ENCODE measurements around the gene KCNK3. TPM values are rescaled to one million over a fixed set of nuclear protein-coding genes. Genes with fewer than 3 reads are reported as not detected.
"Not testable (repeated sequence)": the region's sequence is repeated elsewhere in the genome, so short reads cannot be mapped to it uniquely, and the experiment has no call there.

KCNK3 gene
- total RNA-seq, 1 donor from 2014 or later = 6.6 TPM

GRCh38 chr2:26657265-26657664, 35.3 kb upstream of the KCNK3 start:
- no peak for DNase-seq (ENCODE audit: low spot score in 2 of 2, unreplicated experiment in 2 of 2)
- Mint-ChIP-seq H3K27me3 (ENCODE audit: low read depth) (peaks cover 1% of the 10 kb centered on the region), H3K4me3 (no peak overlapping the region), H3K9me3 (peaks cover 28% of the 10 kb centered on the region), H3K4me1 (peaks cover 23% of the 10 kb centered on the region), H3K36me3 (peaks cover 2% of the 10 kb centered on the region), H3K27ac (no peak overlapping the region)
- TF ChIP-seq, protein P1, sequence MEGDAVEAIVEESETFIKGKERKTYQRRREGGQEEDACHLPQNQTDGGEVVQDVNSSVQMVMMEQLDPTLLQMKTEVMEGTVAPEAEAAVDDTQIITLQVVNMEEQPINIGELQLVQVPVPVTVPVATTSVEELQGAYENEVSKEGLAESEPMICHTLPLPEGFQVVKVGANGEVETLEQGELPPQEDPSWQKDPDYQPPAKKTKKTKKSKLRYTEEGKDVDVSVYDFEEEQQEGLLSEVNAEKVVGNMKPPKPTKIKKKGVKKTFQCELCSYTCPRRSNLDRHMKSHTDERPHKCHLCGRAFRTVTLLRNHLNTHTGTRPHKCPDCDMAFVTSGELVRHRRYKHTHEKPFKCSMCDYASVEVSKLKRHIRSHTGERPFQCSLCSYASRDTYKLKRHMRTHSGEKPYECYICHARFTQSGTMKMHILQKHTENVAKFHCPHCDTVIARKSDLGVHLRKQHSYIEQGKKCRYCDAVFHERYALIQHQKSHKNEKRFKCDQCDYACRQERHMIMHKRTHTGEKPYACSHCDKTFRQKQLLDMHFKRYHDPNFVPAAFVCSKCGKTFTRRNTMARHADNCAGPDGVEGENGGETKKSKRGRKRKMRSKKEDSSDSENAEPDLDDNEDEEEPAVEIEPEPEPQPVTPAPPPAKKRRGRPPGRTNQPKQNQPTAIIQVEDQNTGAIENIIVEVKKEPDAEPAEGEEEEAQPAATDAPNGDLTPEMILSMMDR (IDR thresholded peaks at IDR 0.05; ENCODE audit: unreplicated experiment) = no peak

DNA sequence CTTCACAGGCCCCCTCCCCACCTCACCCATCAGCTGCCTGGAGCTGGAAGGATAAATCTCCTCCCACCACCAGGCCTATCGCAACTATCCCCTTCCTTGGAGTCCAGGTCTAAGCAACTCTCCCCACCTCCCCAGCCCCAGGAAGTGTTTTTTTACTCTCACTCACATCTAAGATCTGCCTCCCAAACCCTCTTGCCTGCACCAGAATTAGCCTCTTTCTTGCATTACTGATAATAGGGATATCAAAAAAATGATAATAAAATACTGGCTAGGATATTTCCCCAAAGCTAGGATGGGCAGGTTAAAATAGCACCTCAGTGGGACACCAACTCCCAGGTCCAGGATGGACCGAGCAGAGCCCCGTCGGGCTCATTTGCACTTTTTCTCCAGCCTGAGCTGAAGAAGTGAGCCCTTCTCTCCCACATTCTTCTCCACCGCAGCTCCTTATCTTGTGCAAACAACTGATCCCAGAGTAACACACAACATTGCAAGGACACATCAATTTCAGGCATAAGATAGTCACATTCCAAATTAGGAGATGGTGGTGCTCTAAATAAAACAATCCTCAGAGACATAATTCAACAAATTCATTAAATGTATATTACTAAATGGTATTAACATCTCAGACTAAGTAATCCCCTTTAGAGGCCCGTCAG, 33.7 kb upstream of the KCNK3 start:
- TF ChIP-seq, protein P1 (IDR thresholded peaks at IDR 0.05; ENCODE audit: unreplicated experiment) = no peak
- Mint-ChIP-seq H3K27me3 (ENCODE audit: low read depth) (peaks cover 1% of the 10 kb centered on the region), H3K9me3 (peaks cover 33% of the 10 kb centered on the region), H3K27ac (no peak overlapping the region), H3K36me3 (peaks cover 2% of the 10 kb centered on the region), H3K4me3 (no peak overlapping the region), H3K4me1 (peaks cover 10% of the 10 kb centered on the region)
- no peak for DNase-seq (ENCODE audit: low spot score in 2 of 2, unreplicated experiment in 2 of 2)

DNA sequence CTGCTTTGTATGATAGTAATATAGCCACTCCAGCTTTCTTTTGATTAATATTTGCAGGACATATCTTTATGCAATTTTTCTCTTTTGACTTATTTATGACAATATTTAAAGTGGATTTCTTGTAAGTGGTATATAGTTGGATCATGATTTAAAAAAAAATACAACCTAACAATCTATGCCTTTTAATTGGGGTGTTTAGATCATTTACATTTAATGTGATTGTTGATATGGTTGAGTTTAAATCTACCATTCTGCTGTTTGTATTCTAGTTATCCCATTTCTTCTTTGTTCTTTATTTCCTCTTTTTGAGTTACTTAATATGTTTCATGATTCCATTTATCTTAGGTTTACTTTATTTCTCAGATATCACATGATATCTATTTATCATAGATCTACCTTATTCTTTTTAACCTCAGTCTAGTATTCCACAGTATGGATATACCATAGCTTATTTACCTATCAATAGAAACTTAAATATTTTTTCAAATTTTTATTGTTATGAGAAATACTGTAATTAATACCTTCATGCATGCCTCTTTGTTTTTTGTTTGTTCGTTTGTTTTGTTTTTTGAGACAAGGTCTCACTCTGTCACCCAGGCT, 32.1 kb upstream of the KCNK3 start:
- peaks cover 2% of the 10 kb centered on the region for H3K36me3 Mint-ChIP-seq

DNA sequence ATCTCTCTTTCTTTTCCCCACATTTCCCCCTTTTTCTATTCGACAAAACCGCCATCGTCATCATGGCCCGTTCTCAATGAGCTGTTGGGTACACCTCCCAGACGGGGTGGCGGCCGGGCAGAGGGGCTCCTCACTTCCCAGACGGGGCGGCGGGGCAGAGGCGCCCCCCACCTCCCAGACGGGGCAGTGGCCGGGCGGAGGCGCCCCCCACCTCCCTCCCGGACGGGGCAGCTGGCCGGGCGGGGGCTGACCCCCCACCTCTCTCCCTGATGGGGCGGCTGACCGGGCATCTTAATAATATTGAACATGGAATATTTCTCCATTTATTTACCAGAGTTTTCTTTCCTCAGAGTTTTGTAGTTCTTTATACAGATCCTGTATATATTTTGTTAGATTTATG, 27.2 kb upstream of the KCNK3 start:
- DNase-seq (ENCODE audit: low spot score in 2 of 2, unreplicated experiment in 2 of 2); H3K4me3 Mint-ChIP-seq; H3K36me3 Mint-ChIP-seq; H3K27ac Mint-ChIP-seq; H3K27me3 Mint-ChIP-seq (ENCODE audit: low read depth): not testable (repeated sequence)
- H3K4me1 Mint-ChIP-seq = peaks cover 25% of the 10 kb centered on the region
- H3K9me3 Mint-ChIP-seq = peaks cover 36% of the 10 kb centered on the region

More for the DNA sequence above, 32.1 kb upstream of the KCNK3 start:
- Mint-ChIP-seq H3K4me1 (no peaks in the 10 kb centered on the region), H3K4me3 (no peak overlapping the region), H3K27me3 (ENCODE audit: low read depth) (peaks cover 1% of the 10 kb centered on the region), H3K9me3 (peaks cover 41% of the 10 kb centered on the region), H3K27ac (no peak overlapping the region)
- DNase-seq (ENCODE audit: low spot score in 2 of 2, unreplicated experiment in 2 of 2) = no peak
- TF ChIP-seq, protein P1 (IDR thresholded peaks at IDR 0.05; ENCODE audit: unreplicated experiment) = no peak

DNA sequence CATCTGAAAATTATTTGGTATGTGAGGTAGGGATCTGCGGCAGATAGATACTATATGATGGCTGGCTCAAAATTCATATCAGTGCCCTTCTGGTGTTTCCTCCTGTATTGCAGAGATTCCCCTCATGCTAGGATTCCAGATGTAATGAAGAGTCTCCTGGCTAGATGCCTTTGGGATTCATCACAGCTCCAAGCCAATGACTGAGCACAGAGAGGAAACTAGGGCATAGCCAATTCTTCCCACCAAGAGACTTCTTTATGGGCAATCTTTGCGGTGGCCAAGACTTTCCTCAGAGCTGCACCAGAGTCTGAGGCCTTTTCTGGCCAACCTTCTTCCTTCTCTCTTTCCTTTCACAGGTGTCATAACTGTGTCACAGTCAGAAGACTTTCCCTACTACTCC, 25.9 kb upstream of the KCNK3 start:
- Mint-ChIP-seq H3K9me3 (peaks cover 24% of the 10 kb centered on the region), H3K4me3 (no peak overlapping the region), H3K27ac (no peak overlapping the region), H3K36me3 (peaks cover 2% of the 10 kb centered on the region), H3K27me3 (ENCODE audit: low read depth) (no peaks in the 10 kb centered on the region), H3K4me1 (peaks cover 32% of the 10 kb centered on the region)
- DNase-seq (ENCODE audit: low spot score in 2 of 2, unreplicated experiment in 2 of 2) = no peak
- TF ChIP-seq, protein P1 (IDR thresholded peaks at IDR 0.05; ENCODE audit: unreplicated experiment) = no peak

- Mint-ChIP-seq H3K36me3 (peaks cover 2% of the 10 kb centered on the region), H3K27me3 (ENCODE audit: low read depth) (no peaks in the 10 kb centered on the region), H3K4me3 (no peak overlapping the region), H3K9me3 (peaks cover 22% of the 10 kb centered on the region), H3K4me1 (peaks cover 45% of the 10 kb centered on the region), H3K27ac (peak overlapping the region; percentile 1)
- TF ChIP-seq, protein P1 (IDR thresholded peaks at IDR 0.05; ENCODE audit: unreplicated experiment) = no peak
- DNase-seq (ENCODE audit: low spot score in 2 of 2, unreplicated experiment in 2 of 2) = no peak
Observed at GRCh38 chr2:26668041-26668440, 24.5 kb upstream of the KCNK3 start.
